Measurements from ENCODE around the gene EVI5. TPM values are rescaled to one million over a fixed set of nuclear protein-coding genes. Genes with fewer than 3 reads are reported as not detected.

Gene EVI5
- total RNA-seq, 2 experiments from 2014 or later = 0.13 to 0.21 TPM

DNA sequence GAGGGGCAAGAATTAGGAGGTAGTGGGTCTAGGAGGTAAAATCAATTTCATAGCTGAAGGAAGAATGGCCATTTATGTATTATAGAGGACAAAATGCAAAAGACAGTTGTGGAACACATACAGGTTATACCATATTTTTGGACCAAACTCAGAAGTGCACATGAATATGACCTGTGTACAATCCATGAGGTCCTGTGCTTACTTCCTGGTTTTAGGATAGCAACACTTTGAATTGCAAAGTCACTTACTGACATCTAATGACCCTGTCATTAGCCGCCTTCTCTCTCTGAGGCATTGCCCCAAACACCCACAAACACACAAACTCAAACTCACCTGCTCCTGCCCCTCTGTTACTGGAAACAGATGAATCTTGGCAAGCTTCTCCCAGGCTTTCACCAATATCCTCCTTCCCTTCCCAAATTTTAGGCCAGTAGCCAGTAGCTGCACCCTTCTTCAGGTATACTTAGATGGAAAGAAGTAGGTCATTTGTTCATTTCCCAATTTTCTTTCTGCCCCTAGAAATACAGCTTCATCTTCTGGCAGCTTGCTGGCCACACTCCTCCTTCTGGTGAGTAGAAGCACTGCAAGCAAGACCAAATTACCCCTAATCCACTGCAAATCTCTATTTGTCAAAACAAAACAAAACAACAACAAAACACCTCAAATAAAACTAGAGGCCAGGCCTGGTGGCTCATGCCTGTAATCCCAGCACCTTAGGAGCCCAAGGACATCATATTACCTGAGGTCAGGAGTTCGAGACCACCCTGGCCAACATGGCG, 33.3 kb upstream of the EVI5 start:
- DNase-seq (peak; percentile 33), ATAC-seq (peak; percentile 47)
- Mint-ChIP-seq H3K36me3 (ENCODE audit: low read depth) (no peaks in the 10 kb centered on the region), H3K9me3 (ENCODE audit: insufficient read depth) (no peaks in the 10 kb centered on the region), H3K27me3 (ENCODE audit: low read depth) (peaks cover 25% of the 10 kb centered on the region), H3K4me3 (no peak overlapping the region), H3K27ac (no peak overlapping the region), H3K4me1 (ENCODE audit: low read depth) (no peaks in the 10 kb centered on the region)
- CTCF ChIA-PET = interaction anchor here (0.6 to 7.2 kb wide), 28 partner anchors 10 to 821 kb away, joined by 3 to 91 read pairs (median 4); partner anchors contain the start of genes BTBD8, GFI1 and RPL5
- POLR2A ChIA-PET = interaction anchor here (1.2 kb wide), 1 partner anchor 14 kb away, joined by 3 read pairs; the partner anchor contains the start of gene RPL5

DNA sequence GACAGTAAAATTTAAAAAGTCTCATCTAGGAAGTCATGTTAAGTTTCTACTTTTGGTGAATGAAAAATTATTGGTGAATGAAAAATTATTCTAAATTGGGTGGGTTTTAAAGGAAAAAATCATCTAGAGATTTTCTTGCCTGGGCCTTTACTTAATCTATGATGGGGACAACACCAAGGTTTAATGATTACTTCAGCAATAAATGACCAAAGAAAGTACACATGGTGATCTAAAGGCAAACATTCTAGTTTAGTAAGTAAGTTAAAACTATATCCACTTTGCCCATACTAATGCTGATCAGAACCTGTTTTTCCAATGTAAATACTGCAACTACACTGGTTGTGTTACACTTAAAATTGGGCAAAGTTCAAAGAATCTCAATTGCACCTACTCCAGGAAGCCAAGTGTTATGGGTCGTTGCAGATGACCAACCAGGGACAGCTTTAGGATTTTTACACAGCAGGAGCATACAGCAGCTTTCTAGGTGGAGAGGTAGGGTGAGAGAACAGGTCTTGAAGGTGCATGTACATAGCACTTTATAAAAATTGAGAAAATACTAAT, 32.3 kb upstream of the EVI5 start:
- ChIA-PET POLR2A (interaction anchor here (1.2 kb wide), 1 partner anchor 15 kb away, joined by 3 read pairs; the partner anchor contains the start of gene RPL5), CTCF (interaction anchor here (1.7 to 7.2 kb wide), 5 partner anchors 14 to 188 kb away, joined by 3 to 91 read pairs (median 5); partner anchors contain the start of gene RPL5)
- H3K27ac Mint-ChIP-seq = no peak overlapping the region
- H3K27me3 Mint-ChIP-seq (ENCODE audit: low read depth) = peaks cover 32% of the 10 kb centered on the region
- ATAC-seq (no peak), DNase-seq (no peak)
- H3K36me3 Mint-ChIP-seq (ENCODE audit: low read depth) = no peaks in the 10 kb centered on the region
- no peak overlapping the region for H3K4me3 Mint-ChIP-seq
- H3K4me1 Mint-ChIP-seq (ENCODE audit: low read depth) = no peaks in the 10 kb centered on the region
- H3K9me3 Mint-ChIP-seq (ENCODE audit: insufficient read depth) = no peaks in the 10 kb centered on the region

DNA sequence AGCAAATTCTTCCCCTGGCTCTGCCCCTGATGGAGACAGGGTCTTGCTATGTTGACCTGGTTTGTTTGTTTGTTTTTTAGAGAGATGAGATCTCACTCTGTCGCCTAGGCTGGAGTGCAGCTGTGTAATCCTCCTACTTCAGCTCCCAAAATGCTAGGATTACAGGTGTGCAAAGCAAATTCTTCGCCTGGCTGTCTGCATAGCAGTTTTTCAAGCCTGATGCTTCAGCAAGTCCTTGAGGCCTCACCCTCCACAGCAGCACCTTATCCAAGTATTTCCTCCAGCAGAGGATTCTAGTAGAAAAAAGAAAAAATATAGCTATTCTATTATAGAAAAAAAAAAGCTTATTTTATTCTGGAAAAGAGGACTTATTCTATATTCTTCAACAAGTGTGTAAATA, 31.8 kb upstream of the EVI5 start:
- Mint-ChIP-seq H3K27ac (no peak overlapping the region), H3K36me3 (ENCODE audit: low read depth) (no peaks in the 10 kb centered on the region), H3K4me3 (no peak overlapping the region), H3K4me1 (ENCODE audit: low read depth) (no peaks in the 10 kb centered on the region), H3K9me3 (ENCODE audit: insufficient read depth) (no peaks in the 10 kb centered on the region), H3K27me3 (ENCODE audit: low read depth) (peaks cover 32% of the 10 kb centered on the region)
- no peak for ATAC-seq
- no peak for DNase-seq
- ChIA-PET POLR2A (interaction anchor here (1.2 kb wide), 1 partner anchor 15 kb away, joined by 3 read pairs; the partner anchor contains the start of gene RPL5), CTCF (interaction anchor here (1.7 to 7.2 kb wide), 4 partner anchors 14 to 69 kb away, joined by 3 to 91 read pairs (median 7); partner anchors contain the start of gene RPL5)

DNA sequence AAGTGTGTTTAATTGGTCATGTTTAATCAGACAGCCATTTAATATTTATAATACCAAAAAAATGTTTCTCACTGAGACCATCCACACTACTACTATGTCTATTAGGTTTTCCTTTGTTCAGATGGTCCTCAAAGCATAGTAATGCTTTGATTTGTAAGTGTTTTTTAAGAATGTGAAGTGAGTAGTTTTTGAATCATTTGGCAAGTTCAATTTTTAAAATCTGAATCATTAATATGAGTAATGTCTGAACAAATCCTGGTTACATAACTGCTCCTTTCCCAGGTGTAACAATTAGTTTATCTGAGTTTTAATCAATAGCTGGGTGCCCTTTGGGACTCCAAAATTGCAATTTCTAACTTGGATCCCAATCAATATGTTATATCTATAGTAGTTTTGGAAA, 23.5 kb upstream of the EVI5 start:
- DNase-seq = no peak
- CTCF ChIA-PET = interaction anchor here (1.6 kb wide), 1 partner anchor 10 kb away, joined by 4 read pairs; no protein-coding TSS in a partner anchor
- no peak for ATAC-seq

DNA sequence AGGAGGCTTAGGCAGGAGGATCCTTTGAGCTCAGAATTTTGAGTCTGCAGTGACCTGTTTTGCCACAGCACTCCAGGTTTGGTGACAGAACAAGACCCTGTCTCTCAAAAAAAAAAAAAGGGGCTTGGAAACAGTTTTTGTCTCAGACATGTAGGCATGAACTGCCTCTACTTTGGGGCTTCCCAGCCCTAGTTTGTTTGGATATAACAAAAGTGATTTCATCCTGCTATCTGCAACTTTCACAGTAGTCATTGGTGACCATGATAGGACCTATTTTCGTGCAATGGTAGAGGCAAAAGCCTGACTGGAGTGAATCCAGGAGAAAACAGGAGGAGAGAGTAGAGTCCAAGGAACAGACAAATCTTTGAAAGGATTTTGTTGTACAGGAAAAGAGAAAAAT, 20.3 kb upstream of the EVI5 start:
- H3K27ac Mint-ChIP-seq = no peak overlapping the region
- ChIA-PET POLR2A (no interaction called here), CTCF (interaction anchor here (0.7 to 1.6 kb wide), 3 partner anchors 13 to 112 kb away, joined by 3 to 4 read pairs (median 4); partner anchors contain the start of gene RPL5)
- H3K36me3 Mint-ChIP-seq (ENCODE audit: low read depth) = no peaks in the 10 kb centered on the region
- DNase-seq = no peak
- no peaks in the 10 kb centered on the region for H3K4me1 Mint-ChIP-seq (ENCODE audit: low read depth)
- ATAC-seq = no peak
- H3K4me3 Mint-ChIP-seq = no peak overlapping the region
- peaks cover 26% of the 10 kb centered on the region for H3K27me3 Mint-ChIP-seq (ENCODE audit: low read depth)
- H3K9me3 Mint-ChIP-seq (ENCODE audit: insufficient read depth) = no peaks in the 10 kb centered on the region

More for the DNA sequence above, 23.5 kb upstream of the EVI5 start:
- POLR2A ChIA-PET = no interaction called here
- Mint-ChIP-seq H3K4me1 (ENCODE audit: low read depth) (no peaks in the 10 kb centered on the region), H3K36me3 (ENCODE audit: low read depth) (no peaks in the 10 kb centered on the region), H3K27me3 (ENCODE audit: low read depth) (peaks cover 27% of the 10 kb centered on the region), H3K4me3 (no peak overlapping the region), H3K27ac (no peak overlapping the region), H3K9me3 (ENCODE audit: insufficient read depth) (no peaks in the 10 kb centered on the region)

DNA sequence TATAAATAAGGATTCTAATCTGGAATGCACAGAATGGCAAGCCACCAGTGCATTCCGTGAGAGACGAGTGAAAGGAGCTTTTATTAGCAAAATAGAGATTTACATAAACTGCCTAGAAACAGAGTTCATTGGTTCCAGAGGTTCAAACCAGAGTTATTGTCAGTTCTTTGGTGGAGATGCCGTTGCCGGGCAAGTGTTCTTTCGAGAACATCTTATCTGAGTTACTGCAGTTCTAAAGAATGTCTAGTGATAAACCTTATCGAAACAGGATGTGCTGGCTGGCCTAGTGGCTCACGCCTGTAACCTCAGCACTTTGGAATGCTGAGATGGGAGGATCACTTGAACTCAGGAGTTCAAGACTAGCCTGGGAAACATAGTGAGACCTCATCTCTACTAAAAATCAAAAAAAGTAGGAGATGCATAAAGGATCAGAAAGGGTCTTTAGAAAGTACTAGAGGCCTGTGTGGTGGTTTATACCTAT, 19.9 kb upstream of the EVI5 start:
- DNase-seq (no peak), ATAC-seq (no peak)
- CTCF ChIA-PET = interaction anchor here (0.7 to 1.6 kb wide), 3 partner anchors 13 to 112 kb away, joined by 3 to 4 read pairs (median 4); partner anchors contain the start of gene RPL5
- Mint-ChIP-seq H3K36me3 (ENCODE audit: low read depth) (no peaks in the 10 kb centered on the region), H3K27me3 (ENCODE audit: low read depth) (peaks cover 26% of the 10 kb centered on the region), H3K4me1 (ENCODE audit: low read depth) (no peaks in the 10 kb centered on the region), H3K9me3 (ENCODE audit: insufficient read depth) (no peaks in the 10 kb centered on the region), H3K4me3 (no peak overlapping the region), H3K27ac (no peak overlapping the region)
- POLR2A ChIA-PET = no interaction called here

DNA sequence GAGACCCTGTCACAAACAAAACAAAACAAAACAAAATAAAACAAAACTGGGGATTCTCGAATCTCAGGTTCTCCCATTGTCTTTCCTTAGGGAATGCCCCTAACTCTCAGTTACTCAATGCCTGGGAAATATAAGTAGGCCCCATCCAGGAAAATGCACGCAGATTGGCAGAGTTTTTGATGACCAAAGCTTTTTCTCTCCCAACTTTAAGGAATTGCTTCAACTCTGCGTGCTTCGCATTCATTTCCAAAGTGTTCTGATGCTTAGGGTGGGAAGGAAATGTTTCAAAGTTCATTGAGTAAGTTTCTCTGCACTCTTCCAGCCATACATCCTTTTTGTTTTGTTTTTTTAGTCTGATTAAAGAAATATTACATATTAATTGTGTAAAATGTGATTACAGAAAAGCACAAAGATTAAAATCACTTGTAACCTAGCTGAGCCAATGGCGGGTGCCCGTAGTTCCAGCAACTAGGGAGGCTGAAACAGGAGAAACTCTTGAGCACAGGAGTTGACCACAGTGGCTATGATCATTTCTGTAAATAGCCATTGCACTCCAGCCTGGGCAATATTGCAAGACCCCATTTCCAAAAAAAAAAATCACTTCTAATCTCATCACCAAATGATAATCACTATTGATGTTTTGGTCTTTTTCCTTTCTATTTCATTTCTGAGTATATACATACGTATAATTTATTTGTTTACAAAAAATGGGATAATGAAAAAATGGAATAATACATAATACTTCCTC, 18.4 kb upstream of the EVI5 start:
- ChIA-PET CTCF (interaction anchor here (1.6 kb wide), 1 partner anchor 29 kb away, joined by 4 read pairs; the partner anchor contains the start of gene RPL5), POLR2A (no interaction called here)
- H3K4me3 Mint-ChIP-seq = no peak overlapping the region
- DNase-seq (no peak), ATAC-seq (no peak)
- no peaks in the 10 kb centered on the region for H3K4me1 Mint-ChIP-seq (ENCODE audit: low read depth)
- no peaks in the 10 kb centered on the region for H3K36me3 Mint-ChIP-seq (ENCODE audit: low read depth)
- H3K27me3 Mint-ChIP-seq (ENCODE audit: low read depth) = peaks cover 23% of the 10 kb centered on the region
- H3K9me3 Mint-ChIP-seq (ENCODE audit: insufficient read depth) = no peaks in the 10 kb centered on the region
- no peak overlapping the region for H3K27ac Mint-ChIP-seq

DNA sequence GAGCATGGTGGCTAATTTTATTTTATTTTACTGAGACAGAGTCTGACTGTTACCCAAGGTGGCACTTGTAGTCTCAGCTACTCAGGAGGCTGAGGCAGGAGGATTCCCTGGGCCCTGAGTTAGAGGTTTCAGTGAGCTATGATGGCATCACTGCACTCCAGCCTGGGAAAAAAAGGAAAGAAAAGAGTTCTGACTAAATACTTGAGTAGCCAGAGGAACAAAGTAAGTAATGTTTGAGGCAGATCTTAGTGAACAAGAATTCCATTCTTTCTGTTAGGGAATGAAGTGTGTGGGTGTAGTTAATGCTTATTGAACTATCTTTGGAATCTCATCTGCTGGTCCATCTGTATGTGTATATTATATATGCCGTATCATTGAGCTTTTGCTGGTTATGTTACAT, 13.1 kb upstream of the EVI5 start:
- Mint-ChIP-seq H3K4me3 (no peak overlapping the region), H3K36me3 (ENCODE audit: low read depth) (no peaks in the 10 kb centered on the region), H3K27me3 (ENCODE audit: low read depth) (peaks cover 47% of the 10 kb centered on the region), H3K4me1 (ENCODE audit: low read depth) (no peaks in the 10 kb centered on the region), H3K9me3 (ENCODE audit: insufficient read depth) (no peaks in the 10 kb centered on the region), H3K27ac (no peak overlapping the region)
- ATAC-seq (no peak), DNase-seq (no peak)
- ChIA-PET CTCF (interaction anchor here (0.6 to 1.2 kb wide), 2 partner anchors 49 to 454 kb away, joined by 3 to 4 read pairs; no protein-coding TSS in a partner anchor), POLR2A (no interaction called here)

DNA sequence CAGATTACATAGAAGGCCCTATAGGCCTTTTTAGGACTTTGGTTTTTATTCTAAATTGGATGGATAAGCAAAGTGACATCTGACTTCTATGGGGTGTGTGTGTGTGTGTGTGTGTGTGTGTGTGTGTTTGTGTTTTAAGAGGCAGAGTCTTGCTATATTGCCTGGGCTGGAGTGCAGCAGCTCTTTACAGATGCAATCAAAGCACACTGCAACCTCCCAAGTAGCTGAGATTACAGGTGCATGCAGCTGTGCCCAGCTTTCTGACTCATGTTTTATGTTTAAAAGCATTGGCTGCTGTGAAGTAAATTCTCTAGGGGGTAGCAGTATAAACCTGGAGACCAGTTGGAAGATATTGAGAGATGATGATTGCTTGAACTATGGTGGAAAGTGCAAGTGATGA, 12.4 kb upstream of the EVI5 start:
- CTCF ChIA-PET = interaction anchor here (0.6 to 1.2 kb wide), 2 partner anchors 48 to 453 kb away, joined by 3 to 4 read pairs; no protein-coding TSS in a partner anchor

DNA sequence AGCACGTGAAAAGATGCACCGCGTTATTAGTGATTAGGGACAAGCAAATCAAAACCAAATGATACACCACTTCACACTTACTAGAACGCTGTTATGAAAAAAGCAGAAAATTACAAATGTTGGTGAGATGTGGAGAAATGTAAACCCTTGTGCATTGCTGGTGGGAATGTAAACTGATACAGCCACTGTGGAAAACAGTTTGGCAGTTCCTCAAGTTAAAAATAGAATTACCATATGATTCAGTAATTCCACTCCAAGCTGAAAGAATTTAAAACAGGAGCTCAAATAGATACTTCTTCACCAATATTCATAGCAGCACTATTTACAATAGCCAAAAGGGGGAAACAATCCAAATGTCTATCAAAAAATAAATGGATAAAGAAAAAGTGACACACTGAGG, 10.3 kb upstream of the EVI5 start:
- peaks cover 61% of the 10 kb centered on the region for H3K27me3 Mint-ChIP-seq (ENCODE audit: low read depth)

More for the DNA sequence above, 12.4 kb upstream of the EVI5 start:
- peaks cover 52% of the 10 kb centered on the region for H3K27me3 Mint-ChIP-seq (ENCODE audit: low read depth)
- no peak overlapping the region for H3K4me3 Mint-ChIP-seq
- POLR2A ChIA-PET = no interaction called here
- no peaks in the 10 kb centered on the region for H3K9me3 Mint-ChIP-seq (ENCODE audit: insufficient read depth)
- DNase-seq (no peak), ATAC-seq (no peak)
- no peak overlapping the region for H3K27ac Mint-ChIP-seq
- no peaks in the 10 kb centered on the region for H3K36me3 Mint-ChIP-seq (ENCODE audit: low read depth)
- no peaks in the 10 kb centered on the region for H3K4me1 Mint-ChIP-seq (ENCODE audit: low read depth)

DNA sequence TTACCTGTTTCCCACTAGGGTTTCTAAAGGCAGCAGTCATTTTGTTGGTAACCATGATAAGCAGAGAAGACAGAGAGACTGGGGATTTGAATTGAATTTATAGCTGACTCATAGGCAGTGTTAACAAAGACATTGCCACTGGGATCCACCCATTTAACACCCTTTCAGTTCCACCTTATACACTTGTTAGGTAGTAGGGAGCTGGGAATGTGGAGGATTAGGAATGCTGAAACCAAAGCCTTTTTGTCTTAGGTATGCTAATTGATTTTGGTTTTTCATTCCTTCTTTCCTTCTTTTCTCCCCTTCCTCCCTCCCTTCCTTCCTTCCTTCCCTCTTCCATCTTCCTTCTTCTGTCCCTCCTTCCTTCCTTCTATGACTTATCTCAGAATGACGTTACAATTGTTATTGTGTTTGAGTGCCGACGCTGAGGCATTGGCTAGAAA, 7.5 kb upstream of the EVI5 start:
- Mint-ChIP-seq H3K9me3 (ENCODE audit: insufficient read depth) (no peaks in the 10 kb centered on the region), H3K36me3 (ENCODE audit: low read depth) (no peaks in the 10 kb centered on the region), H3K4me3 (no peak overlapping the region), H3K4me1 (ENCODE audit: low read depth) (no peaks in the 10 kb centered on the region), H3K27me3 (ENCODE audit: low read depth) (peaks cover 67% of the 10 kb centered on the region), H3K27ac (no peak overlapping the region)
- POLR2A ChIA-PET = no interaction called here
- no peak for DNase-seq
- CTCF ChIA-PET = interaction anchor here (1.3 kb wide), 1 partner anchor 43 kb away, joined by 3 read pairs; no protein-coding TSS in a partner anchor
- ATAC-seq = no peak

More for the DNA sequence above, 10.3 kb upstream of the EVI5 start:
- H3K27ac Mint-ChIP-seq = no peak overlapping the region
- no peak overlapping the region for H3K4me3 Mint-ChIP-seq
- CTCF ChIA-PET = interaction anchor here (1.3 kb wide), 1 partner anchor 23 kb away, joined by 9 read pairs; no protein-coding TSS in a partner anchor
- no peak for ATAC-seq
- no peaks in the 10 kb centered on the region for H3K36me3 Mint-ChIP-seq (ENCODE audit: low read depth)
- H3K4me1 Mint-ChIP-seq (ENCODE audit: low read depth) = no peaks in the 10 kb centered on the region
- no peaks in the 10 kb centered on the region for H3K9me3 Mint-ChIP-seq (ENCODE audit: insufficient read depth)
- DNase-seq = no peak
- POLR2A ChIA-PET = no interaction called here

Measured in activated CD8-positive, alpha-beta T cell treated with anti-CD3 and anti-CD28 coated beads, Interleukin-2, amount 10 ng/mL, durations not matched to agents 7 days and 5 days (primary cell).